ENCODE measurements around the gene KLHL41. TPM values are rescaled to one million over a fixed set of nuclear protein-coding genes. Genes with fewer than 3 reads are reported as not detected.

KLHL41 gene
- total and polyA plus RNA-seq, 2 of the 13 experiments (the other 11 are each of a cell fraction or from before 2014, with no cell fraction given): 0.07 to 0.31 TPM

DNA sequence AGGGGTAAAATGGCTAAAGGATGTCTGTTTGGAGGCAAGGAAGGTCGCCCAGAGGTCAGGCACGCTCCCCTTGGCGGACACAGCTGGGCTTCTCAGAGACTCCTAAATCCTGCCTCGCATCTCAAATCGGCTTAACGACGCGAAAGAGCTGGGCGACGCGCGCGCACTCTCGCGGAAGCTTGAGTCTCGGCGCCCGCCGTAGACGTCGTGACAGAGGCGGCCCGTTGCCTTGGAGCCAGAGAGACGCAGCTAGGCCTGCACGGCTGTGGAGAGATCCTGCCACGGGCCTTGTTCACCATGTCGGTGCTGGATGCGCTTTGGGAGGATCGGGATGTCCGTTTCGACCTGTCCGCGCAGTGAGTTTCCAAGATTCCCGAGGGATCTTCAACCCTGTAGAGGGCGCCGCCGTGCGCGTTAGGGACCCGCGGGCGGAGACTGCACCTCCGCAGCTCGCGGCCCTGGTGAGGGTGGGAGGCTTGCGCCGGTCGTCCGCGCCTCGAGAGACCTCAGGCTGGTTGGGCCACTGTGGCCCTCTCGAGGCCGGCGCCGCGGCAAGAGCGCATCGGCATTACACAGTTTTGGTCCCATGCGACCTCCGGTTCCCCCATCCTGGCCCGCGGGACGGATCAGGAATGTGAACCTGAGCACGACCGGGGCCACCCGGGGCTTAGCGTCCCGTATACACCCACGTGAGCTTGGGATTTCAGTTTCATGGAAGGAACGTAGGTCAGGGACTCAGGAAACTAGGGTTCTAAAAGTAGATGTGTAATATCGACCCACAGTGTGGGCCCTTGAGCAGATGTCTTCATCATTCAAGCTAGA, 30.0 kb upstream of the KLHL41 start, which contains the start of gene BBS5 (continued):
- TF ChIP-seq, protein P1, sequence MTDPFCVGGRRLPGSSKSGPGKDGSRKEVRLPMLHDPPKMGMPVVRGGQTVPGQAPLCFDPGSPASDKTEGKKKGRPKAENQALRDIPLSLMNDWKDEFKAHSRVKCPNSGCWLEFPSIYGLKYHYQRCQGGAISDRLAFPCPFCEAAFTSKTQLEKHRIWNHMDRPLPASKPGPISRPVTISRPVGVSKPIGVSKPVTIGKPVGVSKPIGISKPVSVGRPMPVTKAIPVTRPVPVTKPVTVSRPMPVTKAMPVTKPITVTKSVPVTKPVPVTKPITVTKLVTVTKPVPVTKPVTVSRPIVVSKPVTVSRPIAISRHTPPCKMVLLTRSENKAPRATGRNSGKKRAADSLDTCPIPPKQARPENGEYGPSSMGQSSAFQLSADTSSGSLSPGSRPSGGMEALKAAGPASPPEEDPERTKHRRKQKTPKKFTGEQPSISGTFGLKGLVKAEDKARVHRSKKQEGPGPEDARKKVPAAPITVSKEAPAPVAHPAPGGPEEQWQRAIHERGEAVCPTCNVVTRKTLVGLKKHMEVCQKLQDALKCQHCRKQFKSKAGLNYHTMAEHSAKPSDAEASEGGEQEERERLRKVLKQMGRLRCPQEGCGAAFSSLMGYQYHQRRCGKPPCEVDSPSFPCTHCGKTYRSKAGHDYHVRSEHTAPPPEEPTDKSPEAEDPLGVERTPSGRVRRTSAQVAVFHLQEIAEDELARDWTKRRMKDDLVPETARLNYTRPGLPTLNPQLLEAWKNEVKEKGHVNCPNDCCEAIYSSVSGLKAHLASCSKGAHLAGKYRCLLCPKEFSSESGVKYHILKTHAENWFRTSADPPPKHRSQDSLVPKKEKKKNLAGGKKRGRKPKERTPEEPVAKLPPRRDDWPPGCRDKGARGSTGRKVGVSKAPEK (CRISPR knock-in tag; IDR thresholded peaks at IDR 0.05; ENCODE audit: borderline replicate concordance): peak; percentile 98
- TF ChIP-seq TBX2 (CRISPR knock-in tag; IDR thresholded peaks at IDR 0.05; ENCODE audit: borderline replicate concordance) (peak; percentile 89), NR2F1 (CRISPR knock-in tag; IDR thresholded peaks at IDR 0.05) (peak in 1 of 2 experiments; percentile 27; a peak in 1 of 4 replicates), ZNF33B (CRISPR knock-in tag; IDR thresholded peaks at IDR 0.05) (no peak; the same call in 1 of the 2 replicates), HNF1A (IDR thresholded peaks at IDR 0.05; ENCODE audit: low read depth) (no peak), HNF1A (CRISPR knock-in tag; IDR thresholded peaks at IDR 0.05; ENCODE audit: borderline replicate concordance) (peak; percentile 52; the same call in 1 of the 2 replicates), EEA1 (CRISPR knock-in tag; IDR thresholded peaks at IDR 0.05; ENCODE audit: borderline replicate concordance) (no peak), TRAFD1 (CRISPR knock-in tag; IDR thresholded peaks at IDR 0.05; ENCODE audit: borderline replicate concordance) (0 out of 2 replicates have a peak, but pooled peaks have one; percentile 60), ZFP36L2 (CRISPR knock-in tag; IDR thresholded peaks at IDR 0.05) (no peak), SNRNP70 (IDR thresholded peaks at IDR 0.05; ENCODE audit: low read depth, low read length) (no peak), ZNF235 (CRISPR knock-in tag; IDR thresholded peaks at IDR 0.05; ENCODE audit: borderline replicate concordance) (peak; percentile 74; the same call in 1 of the 2 replicates)
- TF ChIP-seq, protein P2, sequence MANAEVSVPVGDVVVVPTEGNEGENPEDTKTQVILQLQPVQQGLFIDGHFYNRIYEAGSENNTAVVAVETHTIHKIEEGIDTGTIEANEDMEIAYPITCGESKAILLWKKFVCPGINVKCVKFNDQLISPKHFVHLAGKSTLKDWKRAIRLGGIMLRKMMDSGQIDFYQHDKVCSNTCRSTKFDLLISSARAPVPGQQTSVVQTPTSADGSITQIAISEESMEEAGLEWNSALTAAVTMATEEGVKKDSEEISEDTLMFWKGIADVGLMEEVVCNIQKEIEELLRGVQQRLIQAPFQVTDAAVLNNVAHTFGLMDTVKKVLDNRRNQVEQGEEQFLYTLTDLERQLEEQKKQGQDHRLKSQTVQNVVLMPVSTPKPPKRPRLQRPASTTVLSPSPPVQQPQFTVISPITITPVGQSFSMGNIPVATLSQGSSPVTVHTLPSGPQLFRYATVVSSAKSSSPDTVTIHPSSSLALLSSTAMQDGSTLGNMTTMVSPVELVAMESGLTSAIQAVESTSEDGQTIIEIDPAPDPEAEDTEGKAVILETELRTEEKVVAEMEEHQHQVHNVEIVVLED (CRISPR knock-in tag; IDR thresholded peaks at IDR 0.05; ENCODE audit: borderline replicate concordance): peak; percentile 82; the same call in 1 of the 2 replicates

Data from HepG2 (cell line).